PC-9 (cell line): ENCODE measurements around the gene SLC1A5. TPM values are rescaled to one million over a fixed set of nuclear protein-coding genes. Genes with fewer than 3 reads are reported as not detected.
A peak's percentile ranks its signal among the peaks of the same experiment; 100 is the strongest.
"Not testable (repeated sequence)": the region's sequence is repeated elsewhere in the genome, so short reads cannot be mapped to it uniquely, and the experiment has no call there.

Source experiments
- BruUV-seq: library from RNA; stranded (reverse); fragments of 400-500 nt; replicated peaks from 2 replicates; lab custom pipeline; 2021; lab: Mats Ljungman, UMichigan
- CTCF ChIA-PET: fragments of 300-600 bp; sonication (Branson Sonifier 250); formaldehyde crosslinking; loops from one replicate; lab custom pipeline; 2022; ENCODE audit warnings: antibody characterized with exemption; lab: Charles Lee
- POLR2A ChIA-PET: fragments of 300-600 bp; sonication (Branson Sonifier 250); formaldehyde crosslinking; loops from one replicate; lab custom pipeline; 2022; ENCODE audit warnings: antibody characterized with exemption; ENCODE audit not compliant: unreplicated experiment; lab: Charles Lee
- DNase-seq, 2 experiments: peaks; one replicate each; pipeline versions ENCODE4 v3.0.0 to v3.0.0-alpha.2; 2015 to 2022; ENCODE audit warnings: mixed read lengths in 1 of 2
- H2AFZ ChIP-seq: fragments of 200-600 bp; sonication (generic); 2 replicates; pipeline ENCODE4 v1.8.1; 2017; ENCODE audit warnings: antibody characterized with exemption
- H3F3A ChIP-seq: fragments of 200-600 bp; sonication (generic); 2 replicates; pipeline ENCODE4 v1.8.1; 2017; ENCODE audit warnings: antibody characterized with exemption, mild to moderate bottlenecking, low read depth; ENCODE audit not compliant: insufficient read depth
- H3K27ac ChIP-seq: fragments of 200-600 bp; sonication (generic); 2 replicates; pipeline ENCODE4 v1.6.1; 2016; ENCODE audit warnings: mixed run types
- H3K27me3 ChIP-seq: fragments of 200-600 bp; sonication (generic); 2 replicates; pipeline ENCODE4 v1.6.1; 2016; ENCODE audit warnings: low read depth, mixed run types; ENCODE audit not compliant: insufficient read depth
- H3K36me3 ChIP-seq: fragments of 200-600 bp; sonication (generic); 2 replicates; pipeline ENCODE4 v1.6.1; 2016; ENCODE audit warnings: low read depth, mixed run types
- H3K4me1 ChIP-seq: fragments of 200-600 bp; sonication (generic); replicated peaks from 2 replicates; pipeline ENCODE4 v1.6.1; 2016; ENCODE audit warnings: mixed run types; ENCODE audit not compliant: insufficient read depth
- H3K4me2 ChIP-seq: fragments of 200-600 bp; sonication (generic); 2 replicates; pipeline ENCODE4 v1.6.1; 2017; ENCODE audit warnings: mixed run types
- H3K4me3 ChIP-seq: fragments of 200-600 bp; sonication (generic); 2 replicates; pipeline ENCODE4 v1.6.1; 2016; ENCODE audit warnings: mixed run types
- H3K79me2 ChIP-seq: fragments of 200-600 bp; sonication (generic); 2 replicates; pipeline ENCODE4 v1.6.1; 2017; ENCODE audit warnings: low read depth, mixed run types
- H3K9me2 ChIP-seq: fragments of 200-600 bp; sonication (generic); 2 replicates; pipeline ENCODE4 v1.8.1; 2017; ENCODE audit warnings: mild to moderate bottlenecking; ENCODE audit not compliant: insufficient read depth
- H3K9me3 ChIP-seq: fragments of 200-600 bp; sonication (generic); 2 replicates; pipeline ENCODE4 v1.8.1; 2016; ENCODE audit warnings: low read depth; ENCODE audit not compliant: insufficient read depth
- H4K20me1 ChIP-seq: fragments of 200-600 bp; sonication (generic); 2 replicates; pipeline ENCODE4 v1.8.1; 2017; ENCODE audit not compliant: insufficient read depth
- EZH2 ChIP-seq: fragments of 200-600 bp; sonication (generic); IDR thresholded peaks from 2 replicates; pipeline ENCODE4 v1.8.0; 2017; ENCODE audit warnings: antibody characterized with exemption, low read depth
- intact Hi-C: fragments of 100-400 bp; cut with micrococcal nuclease; formaldehyde crosslinking; loops from one replicate; pipeline ENCODE4 v1.10.0; 2022; ENCODE audit not compliant: unreplicated experiment
- total RNA-seq: library from RNA; stranded (reverse); gene quantifications from 2 replicates; pipeline ENCODE4 v1.2.3, GENCODE V29; 2021
- TF ChIP-seq, protein P1 (sequence below): fragments of 200-600 bp; sonication (generic); conservative IDR thresholded peaks from 2 replicates; pipeline ENCODE4 v1.6.1; 2017; ENCODE audit warnings: mixed run types, antibody characterized with exemption, mild to moderate bottlenecking, moderate library complexity

Gene SLC1A5
- total RNA-seq, 1 experiment from 2014 or later, result 264 TPM

DNA sequence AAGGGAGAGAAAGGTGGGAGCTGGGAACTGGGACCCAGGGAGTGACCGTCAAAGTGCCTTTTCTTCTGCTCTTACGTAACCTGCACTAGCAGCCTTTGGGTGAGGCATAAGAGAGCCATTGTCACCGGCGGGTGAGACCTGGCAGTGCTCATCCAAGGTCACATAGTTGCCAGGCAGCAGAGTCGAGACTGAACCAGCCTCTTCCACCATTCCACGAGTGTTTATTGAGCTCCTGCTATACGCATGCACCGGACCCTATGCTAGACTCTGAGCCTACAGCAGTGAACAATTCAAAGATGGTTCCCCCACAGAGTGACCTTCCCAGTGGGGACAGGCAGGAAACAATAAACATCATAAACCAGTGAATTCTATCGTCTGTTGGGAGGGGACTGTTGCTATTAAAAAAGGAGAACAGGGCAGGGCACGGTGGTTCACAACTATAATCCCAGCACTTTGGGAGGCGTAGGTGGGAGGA is 23.5 kb downstream of the SLC1A5 start:
- Histone ChIP-seq H3K27ac (no peak overlapping the region), H2AFZ (no peak overlapping the region), H3F3A (peaks cover 33% of the 10 kb centered on the region; the same call in 1 of the 2 replicates), H3K79me2 (no peaks in the 10 kb centered on the region), H3K27me3 (no peaks in the 10 kb centered on the region), H3K9me3 (no peaks in the 10 kb centered on the region), H3K4me2 (peak overlapping the region; percentile 35; the same call in 1 of the 2 replicates), H3K4me3 (no peak overlapping the region), H3K4me1 (peaks cover 18% of the 10 kb centered on the region), H3K36me3 (no peaks in the 10 kb centered on the region), H4K20me1 (no peaks in the 10 kb centered on the region), H3K9me2 (no peaks in the 10 kb centered on the region)
- intact Hi-C loops, result no loop called here
- TF ChIP-seq EZH2, result no peak
- TF ChIP-seq, protein P1, sequence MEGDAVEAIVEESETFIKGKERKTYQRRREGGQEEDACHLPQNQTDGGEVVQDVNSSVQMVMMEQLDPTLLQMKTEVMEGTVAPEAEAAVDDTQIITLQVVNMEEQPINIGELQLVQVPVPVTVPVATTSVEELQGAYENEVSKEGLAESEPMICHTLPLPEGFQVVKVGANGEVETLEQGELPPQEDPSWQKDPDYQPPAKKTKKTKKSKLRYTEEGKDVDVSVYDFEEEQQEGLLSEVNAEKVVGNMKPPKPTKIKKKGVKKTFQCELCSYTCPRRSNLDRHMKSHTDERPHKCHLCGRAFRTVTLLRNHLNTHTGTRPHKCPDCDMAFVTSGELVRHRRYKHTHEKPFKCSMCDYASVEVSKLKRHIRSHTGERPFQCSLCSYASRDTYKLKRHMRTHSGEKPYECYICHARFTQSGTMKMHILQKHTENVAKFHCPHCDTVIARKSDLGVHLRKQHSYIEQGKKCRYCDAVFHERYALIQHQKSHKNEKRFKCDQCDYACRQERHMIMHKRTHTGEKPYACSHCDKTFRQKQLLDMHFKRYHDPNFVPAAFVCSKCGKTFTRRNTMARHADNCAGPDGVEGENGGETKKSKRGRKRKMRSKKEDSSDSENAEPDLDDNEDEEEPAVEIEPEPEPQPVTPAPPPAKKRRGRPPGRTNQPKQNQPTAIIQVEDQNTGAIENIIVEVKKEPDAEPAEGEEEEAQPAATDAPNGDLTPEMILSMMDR, result no peak
- no TSS peak for BruUV-seq
- ChIA-PET CTCF (interaction anchor here (0.6 to 0.7 kb wide), 4 partner anchors 74 to 488 kb away, joined by 3 to 18 read pairs (median 8); no protein-coding TSS in a partner anchor), POLR2A (interaction anchor here (0.6 kb wide), 1 partner anchor 64 kb away, joined by 29 read pairs; no protein-coding TSS in a partner anchor)
- DNase-seq, result peak in 1 of 2 experiments; percentile 48

GRCh38 chr19:46762245-46762890 is 26.0 kb downstream of the SLC1A5 start:
- H3K4me1 ChIP-seq, result peaks cover 9% of the 10 kb centered on the region; the same call in 1 of the 2 replicates
- H4K20me1 ChIP-seq, result no peaks in the 10 kb centered on the region
- H3K9me3 ChIP-seq, result no peaks in the 10 kb centered on the region
- H3K79me2 ChIP-seq, result no peaks in the 10 kb centered on the region
- H3K9me2 ChIP-seq, result no peaks in the 10 kb centered on the region
- no peak overlapping the region for H3K27ac ChIP-seq
- ChIA-PET CTCF (no interaction called here), POLR2A (no interaction called here)
- H3K27me3 ChIP-seq, result no peaks in the 10 kb centered on the region
- no peak for TF ChIP-seq EZH2
- TF ChIP-seq, protein P1, result no peak
- no peak overlapping the region for H2AFZ ChIP-seq
- intact Hi-C loops, result no loop called here
- no peak overlapping the region for H3K4me2 ChIP-seq
- H3K4me3 ChIP-seq, result no peak overlapping the region
- no TSS peak for BruUV-seq
- H3K36me3 ChIP-seq, result no peaks in the 10 kb centered on the region
- H3F3A ChIP-seq, result peaks cover 29% of the 10 kb centered on the region; the same call in 1 of the 2 replicates
- no peak for DNase-seq

GRCh38 chr19:46761418-46761831 is 27.0 kb downstream of the SLC1A5 start:
- ChIA-PET POLR2A (no interaction called here), CTCF (no interaction called here)
- Histone ChIP-seq H3K9me3 (no peaks in the 10 kb centered on the region), H3K4me1 (peaks cover 9% of the 10 kb centered on the region; the same call in 1 of the 2 replicates), H3K4me3 (no peak overlapping the region), H4K20me1 (peaks cover 7% of the 10 kb centered on the region; the same call in 1 of the 2 replicates), H3K27me3 (no peaks in the 10 kb centered on the region), H3K9me2 (no peaks in the 10 kb centered on the region), H3K27ac (no peak overlapping the region), H3K4me2 (no peak overlapping the region), H3F3A (peaks cover 35% of the 10 kb centered on the region; the same call in 1 of the 2 replicates), H3K79me2 (no peaks in the 10 kb centered on the region), H3K36me3 (no peaks in the 10 kb centered on the region), H2AFZ (no peak overlapping the region)
- no peak for DNase-seq
- BruUV-seq, result no TSS peak
- intact Hi-C loops, result no loop called here
- no peak for TF ChIP-seq EZH2
- TF ChIP-seq, protein P1, result no peak

DNA sequence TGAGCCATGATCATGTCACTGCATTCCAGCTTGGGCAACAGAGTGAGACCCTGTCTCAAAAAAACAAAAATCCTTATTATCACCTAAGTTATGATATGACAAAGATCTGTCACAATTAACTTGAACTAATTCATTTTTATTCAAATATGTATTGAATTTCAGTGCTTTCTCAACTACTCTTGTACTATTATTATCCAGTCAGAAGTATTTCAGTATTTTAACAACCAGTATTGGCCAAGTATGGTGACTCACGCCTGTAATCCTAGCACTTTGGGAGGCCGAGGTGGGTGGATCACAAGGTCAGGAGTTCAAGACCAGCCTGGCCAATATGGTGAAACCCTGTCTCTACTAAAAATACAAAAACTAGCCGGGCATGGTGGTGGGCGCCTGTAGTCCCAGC is 27.5 kb downstream of the SLC1A5 start:
- H3K9me3 ChIP-seq, H3K36me3 ChIP-seq, H3K79me2 ChIP-seq, DNase-seq, H2AFZ ChIP-seq, intact Hi-C loops, H3K4me2 ChIP-seq, POLR2A ChIA-PET, CTCF ChIA-PET, H3K27ac ChIP-seq, H4K20me1 ChIP-seq, H3K4me3 ChIP-seq, H3K4me1 ChIP-seq, H3K9me2 ChIP-seq, BruUV-seq, H3K27me3 ChIP-seq: not testable (repeated sequence)
- H3F3A ChIP-seq, result peaks cover 35% of the 10 kb centered on the region; the same call in 1 of the 2 replicates
